ENCODE measurements around the gene FADD.

GRCh38 chr11:70155386-70155785 lies 47.7 kb upstream of the FADD start:
- TF ChIP-seq, protein P1, sequence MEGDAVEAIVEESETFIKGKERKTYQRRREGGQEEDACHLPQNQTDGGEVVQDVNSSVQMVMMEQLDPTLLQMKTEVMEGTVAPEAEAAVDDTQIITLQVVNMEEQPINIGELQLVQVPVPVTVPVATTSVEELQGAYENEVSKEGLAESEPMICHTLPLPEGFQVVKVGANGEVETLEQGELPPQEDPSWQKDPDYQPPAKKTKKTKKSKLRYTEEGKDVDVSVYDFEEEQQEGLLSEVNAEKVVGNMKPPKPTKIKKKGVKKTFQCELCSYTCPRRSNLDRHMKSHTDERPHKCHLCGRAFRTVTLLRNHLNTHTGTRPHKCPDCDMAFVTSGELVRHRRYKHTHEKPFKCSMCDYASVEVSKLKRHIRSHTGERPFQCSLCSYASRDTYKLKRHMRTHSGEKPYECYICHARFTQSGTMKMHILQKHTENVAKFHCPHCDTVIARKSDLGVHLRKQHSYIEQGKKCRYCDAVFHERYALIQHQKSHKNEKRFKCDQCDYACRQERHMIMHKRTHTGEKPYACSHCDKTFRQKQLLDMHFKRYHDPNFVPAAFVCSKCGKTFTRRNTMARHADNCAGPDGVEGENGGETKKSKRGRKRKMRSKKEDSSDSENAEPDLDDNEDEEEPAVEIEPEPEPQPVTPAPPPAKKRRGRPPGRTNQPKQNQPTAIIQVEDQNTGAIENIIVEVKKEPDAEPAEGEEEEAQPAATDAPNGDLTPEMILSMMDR (IDR thresholded peaks at IDR 0.05; ENCODE audit: insufficient read depth, low read depth, low read length), result no peak
- TF ChIP-seq EZH2 (IDR thresholded peaks at IDR 0.05; ENCODE audit: insufficient read depth, low read length), result no peak

Measured in astrocyte (in vitro differentiated cells and primary cell).